IMR-90 (cell line): Measurements from ENCODE around the gene TREM2. TPM values are rescaled to one million over a fixed set of nuclear protein-coding genes. Genes with fewer than 3 reads are reported as not detected.

Source experiments
- ATAC-seq: fragments of 200-7000 bp; cut with Tn5 transposase; 2 replicates; pipeline ENCODE4 v1.9.1; 2020; ENCODE audit warnings: low read depth, mild to moderate bottlenecking, moderate library complexity
- BruUV-seq: library from RNA; stranded (reverse); fragments of 400-500 nt; replicated peaks from 2 replicates; lab custom pipeline; 2021; lab: Mats Ljungman, UMichigan
- CTCF ChIA-PET: fragments of 300-600 bp; formaldehyde crosslinking; extraction: SDS; loops from one replicate; lab custom pipeline; 2021; ENCODE audit warnings: antibody characterized with exemption; lab: Yijun Ruan, JAX
- POLR2A ChIA-PET: fragments of 300-600 bp; sonication (Branson Sonifier 250); formaldehyde crosslinking; loops from one replicate; lab custom pipeline; 2022; ENCODE audit warnings: antibody characterized with exemption; ENCODE audit not compliant: unreplicated experiment; lab: Charles Lee
- DNase-seq: peaks from one replicate; pipeline ENCODE4 v3.0.0; 2013
- H2AFZ ChIP-seq: replicated peaks from 2 replicates; pipeline ENCODE3; 2013; ENCODE audit warnings: low read length, mild to moderate bottlenecking; ENCODE audit not compliant: poor library complexity
- H2AK5ac ChIP-seq: 2 replicates; pipeline ENCODE4 v1.6.1; 2013; ENCODE audit warnings: low read depth, low read length, inconsistent platforms
- H2AK9ac ChIP-seq: replicated peaks from 2 replicates; pipeline ENCODE3; 2013; ENCODE audit warnings: mild to moderate bottlenecking, low read depth, low read length, moderate library complexity; ENCODE audit not compliant: poor library complexity
- H2BK120ac ChIP-seq: 2 replicates; pipeline ENCODE4 v1.6.1; 2013; ENCODE audit warnings: low read depth, low read length, inconsistent platforms
- H2BK15ac ChIP-seq: 3 replicates; pipeline ENCODE4 v1.6.1; 2013; ENCODE audit warnings: low read depth, low read length, inconsistent platforms
- H2BK20ac ChIP-seq: 2 replicates; pipeline ENCODE4 v1.6.1; 2013; ENCODE audit warnings: low read depth, mild to moderate bottlenecking, inconsistent platforms, low read length, moderate library complexity
- H2BK5ac ChIP-seq: 2 replicates; pipeline ENCODE4 v1.6.1; 2013; ENCODE audit warnings: mild to moderate bottlenecking, low read depth, low read length, inconsistent platforms; ENCODE audit not compliant: poor library complexity, severe bottlenecking
- H3K14ac ChIP-seq: replicated peaks from 2 replicates; pipeline ENCODE4 v1.6.1; 2013; ENCODE audit warnings: low read depth, low read length, inconsistent platforms
- H3K18ac ChIP-seq: 2 replicates; pipeline ENCODE4 v1.6.1; 2013; ENCODE audit warnings: low read depth, low read length, control low read depth
- H3K23ac ChIP-seq: 2 replicates; pipeline ENCODE4 v1.6.1; 2013; ENCODE audit warnings: low read depth, low read length, inconsistent platforms
- H3K27ac ChIP-seq: 2 replicates; pipeline ENCODE4 v1.5.1; 2013; ENCODE audit warnings: mild to moderate bottlenecking, control low read depth, low read length; ENCODE audit not compliant: insufficient read depth
- H3K27me3 ChIP-seq: 2 replicates; pipeline ENCODE4 v1.6.1; 2013; ENCODE audit warnings: low read length; ENCODE audit not compliant: control insufficient read depth, insufficient read depth
- H3K36me3 ChIP-seq: 2 replicates; pipeline ENCODE4 v1.6.1; 2013; ENCODE audit warnings: low read length, mixed read lengths; ENCODE audit not compliant: control insufficient read depth, insufficient read depth
- H3K4ac ChIP-seq: 2 replicates; pipeline ENCODE4 v1.6.1; 2013; ENCODE audit warnings: low read depth, low read length, inconsistent platforms
- H3K4me1 ChIP-seq: 2 replicates; pipeline ENCODE4 v1.6.1; 2013; ENCODE audit warnings: low read length, mixed read lengths; ENCODE audit not compliant: control insufficient read depth, insufficient read depth
- H3K4me2 ChIP-seq: 2 replicates; pipeline ENCODE4 v1.6.1; 2013; ENCODE audit warnings: low read depth, mild to moderate bottlenecking, control low read depth, low read length, moderate library complexity
- H3K4me3 ChIP-seq: 2 replicates; pipeline ENCODE4 v1.5.1; 2013; ENCODE audit warnings: low read depth, mild to moderate bottlenecking, control low read depth, low read length, moderate library complexity; ENCODE audit not compliant: insufficient read depth
- H3K56ac ChIP-seq: 2 replicates; pipeline ENCODE4 v1.6.1; 2013; ENCODE audit warnings: low read length, inconsistent platforms; ENCODE audit not compliant: insufficient read depth; ENCODE audit errors: extremely low read depth
- H3K79me1 ChIP-seq, 2 experiments: 2 replicates each; pipeline ENCODE4 v1.6.1; 2013; ENCODE audit warnings: low read length in 2 of 2, inconsistent platforms in 1 of 2, low read depth in 1 of 2
- H3K9ac ChIP-seq: 2 replicates; pipeline ENCODE4 v1.6.1; 2013; ENCODE audit warnings: low read depth, low read length, control low read depth
- H3K9me1 ChIP-seq: 2 replicates; pipeline ENCODE4 v1.6.1; 2013; ENCODE audit warnings: low read length, inconsistent platforms; ENCODE audit not compliant: insufficient read depth
- H3K9me3 ChIP-seq: 2 replicates; pipeline ENCODE4 v1.6.1; 2013; ENCODE audit warnings: low read length; ENCODE audit not compliant: control insufficient read depth, insufficient read depth
- H4K20me1 ChIP-seq: 2 replicates; pipeline ENCODE4 v1.6.1; 2013; ENCODE audit warnings: low read length, inconsistent platforms; ENCODE audit not compliant: insufficient read depth
- H4K5ac ChIP-seq: 2 replicates; pipeline ENCODE4 v1.6.1; 2013; ENCODE audit warnings: mild to moderate bottlenecking, low read depth, low read length, control low read depth
- H4K8ac ChIP-seq, 2 experiments: 2 replicates each; pipeline ENCODE4 v1.6.1; 2013; ENCODE audit warnings: low read depth in 2 of 2, low read length in 2 of 2, control low read depth in 1 of 2, inconsistent platforms in 1 of 2
- H4K91ac ChIP-seq: 2 replicates; pipeline ENCODE4 v1.6.1; 2013; ENCODE audit warnings: low read depth, low read length, inconsistent platforms; ENCODE audit not compliant: insufficient read depth
- BHLHE40 ChIP-seq: fragments of 150-350 bp; IDR thresholded peaks from 2 replicates; pipeline ENCODE4 v1.6.1; 2016; ENCODE audit warnings: mild to moderate bottlenecking, low read depth, low read length
- CEBPB ChIP-seq: IDR thresholded peaks from 2 replicates; pipeline ENCODE4 v1.6.1; 2012; ENCODE audit warnings: low read depth, low read length, improper control_type of control experiment
- CHD1 ChIP-seq: IDR thresholded peaks from 2 replicates; pipeline ENCODE4 v1.6.1; 2012; ENCODE audit warnings: low read depth, low read length, improper control_type of control experiment
- NFE2L2 ChIP-seq: fragments of 150-350 bp; IDR thresholded peaks from 2 replicates; pipeline ENCODE4 v1.6.1; 2016; ENCODE audit warnings: low read depth, mild to moderate bottlenecking, low read length
- POLR2A ChIP-seq: IDR thresholded peaks from 2 replicates; pipeline ENCODE4 v1.6.1; 2012; ENCODE audit warnings: mild to moderate bottlenecking, low read depth, low read length
- SMC3 ChIP-seq: fragments of 150-350 bp; IDR thresholded peaks from 2 replicates; pipeline ENCODE4 v1.6.1; 2016; ENCODE audit warnings: low read depth, mild to moderate bottlenecking, antibody characterized with exemption, low read length, moderate library complexity
- WGBS, 2 experiments: methylation state at CpG; one replicate each; pipeline versions ENCODE4 v1.1.5 to v1.1.7; 2013; ENCODE audit warnings: missing lambda C conversion rate in 2 of 2; ENCODE audit not compliant: insufficient read length in 1 of 2; ENCODE audit errors: extremely low coverage in 2 of 2; 5-methylcytosine and 5-hydroxymethylcytosine counted together
- dilution Hi-C: fragments of 300-500 bp; cut with HindIII; formaldehyde crosslinking; loops from one replicate; pipeline ENCODE4 v1.14.3; 2018; ENCODE audit warnings: low sequenced_read_pairs; ENCODE audit not compliant: unreplicated experiment
- in situ Hi-C: fragments of 300-500 bp; cut with MboI; formaldehyde crosslinking; loops from 3 replicates; pipeline ENCODE4 v1.14.3; 2019; ENCODE audit warnings: low sequenced_read_pairs, inconsistent platforms, mixed read lengths
- intact Hi-C: fragments of 100-400 bp; cut with micrococcal nuclease; formaldehyde crosslinking; loops from 2 replicates; pipeline ENCODE4 v1.10.0; 2022
- polyA plus RNA-seq, 3 experiments: library from polyadenylated mRNA; depleted of rRNA; stranded (reverse); fragments of >200 nt; gene quantifications; 2 replicates each; pipeline ENCODE4 v1.2.3, GENCODE V29; 2012; ENCODE audit warnings: low replicate concordance in 1 of 3
- total RNA-seq: library from RNA; depleted of rRNA; stranded (reverse); fragments of >200 nt; gene quantifications from 2 replicates; pipeline ENCODE4 v1.2.3, GENCODE V29; 2012
- TF ChIP-seq, protein P1 (sequence below): fragments of 150-350 bp; IDR thresholded peaks from 2 replicates; pipeline ENCODE4 v1.6.1; 2016; ENCODE audit warnings: low read depth, mild to moderate bottlenecking, low read length, moderate library complexity, borderline replicate concordance
- TF ChIP-seq, protein P2 (sequence below): fragments of 150-350 bp; IDR thresholded peaks from 2 replicates; pipeline ENCODE4 v1.6.1; 2017; ENCODE audit warnings: mild to moderate bottlenecking, antibody characterized with exemption, low read length, low read depth

Gene TREM2
- total and polyA plus RNA-seq, 2 of the 4 experiments (the other 2 are of a cell fraction) = not detected

DNA sequence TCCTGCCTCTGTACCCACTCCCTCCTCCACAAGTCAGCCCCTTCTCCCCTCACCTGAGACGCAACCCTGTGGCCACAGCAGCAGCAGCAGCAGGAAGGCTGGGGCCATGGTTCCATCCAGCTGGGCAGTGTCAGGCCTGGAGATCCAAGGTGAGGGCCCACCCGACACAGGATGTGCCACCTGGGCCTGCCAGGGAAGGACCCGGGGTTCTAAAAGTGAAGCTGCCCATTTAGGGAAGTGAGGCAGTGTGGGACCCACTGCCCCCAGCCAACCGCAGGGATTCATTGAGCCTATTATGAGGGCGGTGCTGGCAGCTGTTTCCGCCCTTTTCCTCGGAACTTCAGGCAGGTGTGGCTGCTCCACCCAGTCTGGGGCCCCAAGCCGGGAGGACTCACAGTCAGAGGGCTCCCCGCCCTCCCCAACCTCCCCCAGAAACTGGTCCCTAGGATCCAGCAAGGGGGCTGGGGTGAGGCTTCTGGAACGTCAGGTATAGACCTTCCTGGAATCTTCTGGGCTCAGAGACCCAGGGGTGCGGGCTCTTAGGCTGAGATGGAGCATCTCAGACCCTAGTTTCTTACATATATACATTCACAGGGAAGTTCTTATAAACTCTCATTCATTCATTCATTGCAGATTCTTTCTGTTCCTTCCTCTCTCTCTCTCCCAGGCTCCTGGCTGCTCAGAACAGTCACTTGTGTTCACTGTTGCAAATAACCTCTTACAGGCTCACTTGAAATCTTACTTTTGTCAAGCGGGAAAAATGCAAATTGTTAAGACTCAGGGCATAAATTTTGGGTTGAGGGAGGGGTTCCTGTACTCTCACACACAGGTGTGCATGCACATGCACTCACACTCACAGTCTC, 38.2 kb upstream of the TREM2 start, which contains the start of gene TREML2:
Gene TREML2, minus strand, starts transcription at position 249 of the 863 bp plus-strand sequence. Its CDS starts 141 bp downstream, at position 108.
- no peak within 1 kb of the TSS for H3K9ac ChIP-seq

More for the DNA sequence above, 38.2 kb upstream of the TREM2 start, which contains the start of gene TREML2:
- WGBS, 2 experiments = 65% methylated on average over 4 of the region's 12 CpGs; no CpG with 5 or more reads in 1 of the 2 experiments
- no peak within 1 kb of the TSS for H3K27ac ChIP-seq
- no peaks in the 10 kb centered on the region for H3K4me1 ChIP-seq
- DNase-seq = no peak
- no peak within 1 kb of the TSS for H2BK5ac ChIP-seq
- BruUV-seq = no TSS peak
- no peak within 1 kb of the TSS for H2AK5ac ChIP-seq
- H3K23ac ChIP-seq = no peak within 1 kb of the TSS
- dilution Hi-C loops = no loop called here
- TF ChIP-seq NFE2L2 (no peak), BHLHE40 (no peak), CEBPB (no peak), SMC3 (no peak), POLR2A (no peak), CHD1 (no peak)
- TF ChIP-seq, protein P1, sequence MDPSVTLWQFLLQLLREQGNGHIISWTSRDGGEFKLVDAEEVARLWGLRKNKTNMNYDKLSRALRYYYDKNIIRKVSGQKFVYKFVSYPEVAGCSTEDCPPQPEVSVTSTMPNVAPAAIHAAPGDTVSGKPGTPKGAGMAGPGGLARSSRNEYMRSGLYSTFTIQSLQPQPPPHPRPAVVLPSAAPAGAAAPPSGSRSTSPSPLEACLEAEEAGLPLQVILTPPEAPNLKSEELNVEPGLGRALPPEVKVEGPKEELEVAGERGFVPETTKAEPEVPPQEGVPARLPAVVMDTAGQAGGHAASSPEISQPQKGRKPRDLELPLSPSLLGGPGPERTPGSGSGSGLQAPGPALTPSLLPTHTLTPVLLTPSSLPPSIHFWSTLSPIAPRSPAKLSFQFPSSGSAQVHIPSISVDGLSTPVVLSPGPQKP = no peak
- TF ChIP-seq, protein P2, sequence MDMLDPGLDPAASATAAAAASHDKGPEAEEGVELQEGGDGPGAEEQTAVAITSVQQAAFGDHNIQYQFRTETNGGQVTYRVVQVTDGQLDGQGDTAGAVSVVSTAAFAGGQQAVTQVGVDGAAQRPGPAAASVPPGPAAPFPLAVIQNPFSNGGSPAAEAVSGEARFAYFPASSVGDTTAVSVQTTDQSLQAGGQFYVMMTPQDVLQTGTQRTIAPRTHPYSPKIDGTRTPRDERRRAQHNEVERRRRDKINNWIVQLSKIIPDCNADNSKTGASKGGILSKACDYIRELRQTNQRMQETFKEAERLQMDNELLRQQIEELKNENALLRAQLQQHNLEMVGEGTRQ = no peak
- no peak within 1 kb of the TSS for H3K18ac ChIP-seq
- H3K4me3 ChIP-seq = no peak within 1 kb of the TSS
- H3K79me1 ChIP-seq = no peaks in the 10 kb centered on the region
- in situ Hi-C loops = no loop called here
- no peak within 1 kb of the TSS for H2BK120ac ChIP-seq
- ChIA-PET CTCF (no interaction called here), POLR2A (no interaction called here)
- H3K9me1 ChIP-seq = no peaks in the 10 kb centered on the region
- ATAC-seq = no peak
- no peak within 1 kb of the TSS for H2AK9ac ChIP-seq
- H2BK20ac ChIP-seq = no peak within 1 kb of the TSS
- intact Hi-C loops = no loop called here
- 0 out of 2 replicates have a peak, but pooled peaks cover 2% of the 10 kb centered on the region for H3K27me3 ChIP-seq
- no peak within 1 kb of the TSS for H3K4me2 ChIP-seq
- no peaks in the 10 kb centered on the region for H3K9me3 ChIP-seq
- H3K36me3 ChIP-seq = no peaks in the 10 kb centered on the region
- no peak within 1 kb of the TSS for H3K56ac ChIP-seq
- no peaks in the 10 kb centered on the region for H4K20me1 ChIP-seq
- H3K14ac ChIP-seq = no peak within 1 kb of the TSS
- no peak within 1 kb of the TSS for H3K4ac ChIP-seq
- no peak within 1 kb of the TSS for H2AFZ ChIP-seq
- H4K91ac ChIP-seq = no peak within 1 kb of the TSS
- H2BK15ac ChIP-seq = no peak within 1 kb of the TSS
- no peak within 1 kb of the TSS for H4K8ac ChIP-seq
- H4K5ac ChIP-seq = no peak within 1 kb of the TSS
